H1 (cell line): ENCODE results near the gene STARD3. TPM values are rescaled to one million over a fixed set of nuclear protein-coding genes. Genes with fewer than 3 reads are reported as not detected.
"Not testable (repeated sequence)": the region's sequence is repeated elsewhere in the genome, so short reads cannot be mapped to it uniquely, and the experiment has no call there.

Source experiments
- CTCF ChIA-PET: fragments of 300-600 bp; sonication (Branson Sonifier 250); formaldehyde crosslinking; loops from one replicate; lab custom pipeline; 2021; ENCODE audit not compliant: partially characterized antibody; lab: Charles Lee
- POLR2A ChIA-PET: fragments of 300-600 bp; sonication (Branson Sonifier 250); formaldehyde crosslinking; loops from one replicate; lab custom pipeline; 2021; ENCODE audit warnings: inconsistent platforms; ENCODE audit not compliant: partially characterized antibody; lab: Charles Lee
- DNase-seq, 2 experiments: peaks; one replicate each; pipeline versions ENCODE4 v3.0.0 to v3.0.0-alpha.2; 2010 to 2022; ENCODE audit warnings: low spot score in 2 of 2, low read depth in 1 of 2, mixed read lengths in 1 of 2
- FAIRE-seq: peaks from 2 replicates; lab custom pipeline; 2011; peaks lifted over from hg19 to GRCh38; lab: Jason Lieb, UNC
- H2AFZ ChIP-seq: 2 replicates; pipeline ENCODE4 v1.8.1; 2012; ENCODE audit warnings: low read length, inconsistent platforms
- H2AK5ac ChIP-seq: 2 replicates; pipeline ENCODE4 v1.6.1; 2013; ENCODE audit warnings: low read depth, low read length
- H2BK120ac ChIP-seq: replicated peaks from 2 replicates; pipeline ENCODE3; 2013; ENCODE audit warnings: low read depth, low read length, inconsistent platforms
- H2BK12ac ChIP-seq: 2 replicates; pipeline ENCODE4 v1.6.1; 2013; ENCODE audit warnings: low read depth, low read length
- H2BK15ac ChIP-seq: 2 replicates; pipeline ENCODE4 v1.6.1; 2013; ENCODE audit warnings: low read length
- H2BK20ac ChIP-seq: 2 replicates; pipeline ENCODE4 v1.6.1; 2013; ENCODE audit warnings: low read length
- H2BK5ac ChIP-seq: 2 replicates; pipeline ENCODE4 v1.6.1; 2013; ENCODE audit warnings: low read depth, low read length
- H3K14ac ChIP-seq: 2 replicates; pipeline ENCODE4 v1.6.1; 2013; ENCODE audit warnings: inconsistent platforms; ENCODE audit not compliant: insufficient read length
- H3K18ac ChIP-seq: 2 replicates; pipeline ENCODE4 v1.6.1; 2013; ENCODE audit warnings: low read length; ENCODE audit errors: extremely low read depth
- H3K23ac ChIP-seq: 2 replicates; pipeline ENCODE4 v1.6.1; 2013; ENCODE audit warnings: inconsistent platforms; ENCODE audit not compliant: insufficient read length
- H3K23me2 ChIP-seq: 2 replicates; pipeline ENCODE4 v1.6.1; 2013; ENCODE audit warnings: low read depth, low read length
- H3K27ac ChIP-seq: 2 replicates; pipeline ENCODE4 v1.6.1; 2011; ENCODE audit warnings: low read depth, low read length, inconsistent platforms
- H3K27me3 ChIP-seq, 4 experiments: replicated peaks in 1 of 4; 1 replicate in 1 of 4; 2 replicates in 3 of 4; pipeline versions ENCODE4 v1.6.1 to v1.8.1; 2011 to 2013; ENCODE audit warnings: low read length in 3 of 4, mild to moderate bottlenecking in 3 of 4, inconsistent platforms in 2 of 4, mixed read lengths in 2 of 4, moderate library complexity in 1 of 4; ENCODE audit not compliant: control insufficient read depth in 3 of 4, insufficient read depth in 3 of 4; ENCODE audit errors: extremely low read depth in 1 of 4
- H3K36me3 ChIP-seq, 4 experiments: 2 replicates each; pipeline versions ENCODE4 v1.6.1 to v1.8.1; 2011 to 2013; ENCODE audit warnings: mild to moderate bottlenecking in 4 of 4, low read length in 3 of 4, moderate library complexity in 2 of 4, control low read depth in 1 of 4, inconsistent platforms in 1 of 4; ENCODE audit not compliant: insufficient read depth in 4 of 4, control insufficient read depth in 2 of 4
- H3K4ac ChIP-seq: replicated peaks from 2 replicates; pipeline ENCODE3; 2013; ENCODE audit warnings: low read length, low read depth, mixed read lengths, inconsistent platforms; ENCODE audit not compliant: insufficient read length
- H3K4me1 ChIP-seq, 4 experiments: replicated peaks in 1 of 4; 1 replicate in 1 of 4; 2 replicates in 3 of 4; pipeline versions ENCODE4 v1.6.1 to v1.8.1; 2011 to 2013; ENCODE audit warnings: low read length in 3 of 4, inconsistent platforms in 2 of 4, mixed read lengths in 1 of 4; ENCODE audit not compliant: insufficient read depth in 4 of 4, control insufficient read depth in 3 of 4
- H3K4me2 ChIP-seq, 2 experiments: 2 replicates each; pipeline versions ENCODE4 v1.6.1 to v1.8.1; 2011 to 2013; ENCODE audit warnings: low read depth in 2 of 2, low read length in 2 of 2, control low read depth in 1 of 2, inconsistent platforms in 1 of 2, mild to moderate bottlenecking in 1 of 2; ENCODE audit not compliant: insufficient read depth in 1 of 2
- H3K4me3 ChIP-seq, 4 experiments: fragments of 200-600, 300-600 bp in 1 of 4; sonication (generic), shearing (Covaris generic), sonication (Bioruptor Twin) in 1 of 4; 2 replicates each; pipeline versions ENCODE4 v1.5.1 to v1.8.1; 2011 to 2016; ENCODE audit warnings: low read length in 4 of 4, low read depth in 3 of 4, control low read depth in 2 of 4, inconsistent platforms in 2 of 4, mild to moderate bottlenecking in 2 of 4, mixed read lengths in 1 of 4, moderate library complexity in 1 of 4; ENCODE audit not compliant: insufficient read depth in 2 of 4; ENCODE audit errors: extremely low read depth in 1 of 4
- H3K56ac ChIP-seq: replicated peaks from 2 replicates; pipeline ENCODE3; 2013; ENCODE audit warnings: low read depth, mild to moderate bottlenecking, mixed read lengths, low read length, inconsistent platforms; ENCODE audit not compliant: insufficient read length
- H3K79me1 ChIP-seq: 2 replicates; pipeline ENCODE4 v1.6.1; 2013; ENCODE audit warnings: low read depth, low read length, control low read depth
- H3K79me2 ChIP-seq, 2 experiments: 2 replicates each; pipeline versions ENCODE4 v1.6.1 to v1.8.1; 2012 to 2013; ENCODE audit warnings: low read length in 2 of 2, mild to moderate bottlenecking in 2 of 2, inconsistent platforms in 1 of 2; ENCODE audit not compliant: insufficient read depth in 2 of 2, control insufficient read depth in 1 of 2
- H3K9ac ChIP-seq, 4 experiments: replicated peaks in 1 of 4; 1 replicate in 1 of 4; 2 replicates in 3 of 4; pipeline versions ENCODE4 v1.6.1 to v1.8.1; 2011 to 2013; ENCODE audit warnings: low read depth in 3 of 4, low read length in 3 of 4, control low read depth in 2 of 4, mild to moderate bottlenecking in 2 of 4, moderate library complexity in 2 of 4, inconsistent platforms in 1 of 4; ENCODE audit errors: extremely low read depth in 1 of 4
- H3K9me3 ChIP-seq, 2 experiments: 2 replicates each; pipeline versions ENCODE4 v1.6.1 to v1.8.1; 2012 to 2013; ENCODE audit warnings: mild to moderate bottlenecking in 2 of 2, moderate library complexity in 2 of 2, control low read depth in 1 of 2, inconsistent platforms in 1 of 2, low read depth in 1 of 2, low read length in 1 of 2, mixed read lengths in 1 of 2; ENCODE audit not compliant: insufficient read depth in 2 of 2
- H4K20me1 ChIP-seq, 2 experiments: replicated peaks in 1 of 2; 2 replicates each; pipeline versions ENCODE3 to v1.8.1; 2011 to 2013; ENCODE audit warnings: inconsistent platforms in 2 of 2, low read length in 2 of 2, mild to moderate bottlenecking in 1 of 2; ENCODE audit not compliant: insufficient read depth in 2 of 2, control insufficient read depth in 1 of 2
- H4K5ac ChIP-seq: 2 replicates; pipeline ENCODE4 v1.6.1; 2013; ENCODE audit warnings: low read length, low read depth, mixed read lengths, inconsistent platforms; ENCODE audit not compliant: insufficient read length
- H4K8ac ChIP-seq: 2 replicates; pipeline ENCODE4 v1.8.0; 2013; ENCODE audit warnings: mild to moderate bottlenecking, moderate library complexity, low read length, inconsistent platforms; ENCODE audit not compliant: insufficient read depth; ENCODE audit errors: extremely low read depth
- H4K91ac ChIP-seq: replicated peaks from 2 replicates; pipeline ENCODE3; 2013; ENCODE audit warnings: low read length, mixed read lengths, inconsistent platforms; ENCODE audit not compliant: insufficient read length
- WGBS, 2 experiments: shearing (Covaris generic) in 1 of 2; methylation state at CpG; one replicate each; pipeline versions ENCODE4 v1.1.6 to v1.1.7; 2013 to 2015; ENCODE audit warnings: low lambda C conversion rate in 2 of 2, mixed read lengths in 2 of 2, inconsistent platforms in 1 of 2, low coverage in 1 of 2, missing lambda C conversion rate in 1 of 2; ENCODE audit not compliant: insufficient replicate concordance in 2 of 2, insufficient coverage in 1 of 2, insufficient read length in 1 of 2; ENCODE audit errors: extremely low coverage in 1 of 2, missing lambda C conversion rate in 1 of 2; 5-methylcytosine and 5-hydroxymethylcytosine counted together
- polyA plus RNA-seq, 7 experiments: library from polyadenylated mRNA; depleted of rRNA in 3 of 7; stranded (reverse) in 5 of 7; unstranded in 2 of 7; fragments of >200 nt in 5 of 7; fragments of 200-250 nt in 2 of 7; gene quantifications; 1 replicate in 5 of 7; 2 replicates in 1 of 7; 4 replicates in 1 of 7; pipeline versions ENCODE4 v1.2.1 to v1.2.3, GENCODE V29; 2011 to 2013; ENCODE audit warnings: missing spikeins in 2 of 7, mixed read lengths in 2 of 7
- total RNA-seq: library from RNA; stranded (reverse); fragmentation: NEBNext Ultra II Directional; extraction: Animal tissue kit (Norgen Biotek cat#: 25700); gene quantifications from 2 replicates; pipeline ENCODE4 v1.2.1, GENCODE V29; 2021

Gene STARD3
- total and polyA plus RNA-seq, 2 of the 8 experiments (the other 6 are each of a cell fraction or from before 2014, with no cell fraction given) = 47.6 to 80.3 TPM

GRCh38 chr17:39699157-39699817, 62.3 kb downstream of the STARD3 start:
- H2BK12ac ChIP-seq, H4K8ac ChIP-seq, H3K14ac ChIP-seq, H3K23ac ChIP-seq, H3K36me3 ChIP-seq, H2AFZ ChIP-seq, H3K27me3 ChIP-seq, H3K18ac ChIP-seq, H2BK120ac ChIP-seq, H2BK20ac ChIP-seq, H3K79me1 ChIP-seq, H3K4ac ChIP-seq, H2BK15ac ChIP-seq, FAIRE-seq, H2AK5ac ChIP-seq, DNase-seq, H3K9me3 ChIP-seq: not testable (repeated sequence)
- Histone ChIP-seq H3K9ac (peak overlapping the region in 3 of 4 experiments; percentile 55 to 74 (median 70); a peak in 3 of 7 replicates), H3K4me1 (peaks cover 25 to 48% (median 34%) of the 10 kb centered on the region in 4 experiments), H3K79me2 (peaks cover 34 to 63% of the 10 kb centered on the region in 2 experiments), H3K23me2 (peaks cover 13% of the 10 kb centered on the region), H4K5ac (peak overlapping the region; percentile 60), H2BK5ac (peak overlapping the region; percentile 37; the same call in 1 of the 2 replicates), H3K4me3 (peak overlapping the region; percentile 78 to 98 (median 89)), H4K20me1 (peaks cover 8 to 10% of the 10 kb centered on the region in 2 experiments), H4K91ac (peak overlapping the region; percentile 67), H3K56ac (peak overlapping the region; percentile 5), H3K27ac (0 out of 2 replicates have a peak overlapping the region, but pooled peaks have one; percentile 68), H3K4me2 (peak overlapping the region; percentile 88 to 94)
- ChIA-PET CTCF (interaction anchor here (0.7 to 52.4 kb wide), 14 partner anchors 9 to 124 kb away, joined by 3 to 1885 read pairs (median 4); partner anchors contain the start of genes MIEN1, PGAP3, PNMT and PPP1R1B), POLR2A (interaction anchor here (0.8 to 38.1 kb wide), 14 partner anchors 16 to 103 kb away, joined by 3 to 708 read pairs (median 4); partner anchors contain the start of genes MIEN1, PGAP3, PNMT and STARD3)
- 52% methylated on average over 11 of the region's 11 CpGs; no CpG with 5 or more reads in 1 of the 2 experiments for WGBS, 2 experiments
